ENCODE measurements around the gene RIMS4. TPM values are rescaled to one million over a fixed set of nuclear protein-coding genes. Genes with fewer than 3 reads are reported as not detected.

Gene RIMS4
- total and polyA plus RNA-seq, 9 of the 15 experiments (the other 6 are each of a cell fraction or from before 2014, with no cell fraction given), result 0.04 TPM; not detected in 8

GRCh38 chr20:44720997-44721784, 89.2 kb downstream of the RIMS4 start (continued):
- TF ChIP-seq CLOCK (CRISPR knock-in tag; IDR thresholded peaks at IDR 0.05; ENCODE audit: borderline replicate concordance) (no peak), REST (IDR thresholded peaks at IDR 0.05; ENCODE audit: borderline replicate concordance) (no peak), REST (CRISPR knock-in tag; IDR thresholded peaks at IDR 0.05; ENCODE audit: low read depth) (no peak)
